C4-2B (cell line): ENCODE results near the gene MYO7B.
"Not testable (repeated sequence)": the region's sequence is repeated elsewhere in the genome, so short reads cannot be mapped to it uniquely, and the experiment has no call there.

ENCODE experiments used
- H3K27ac ChIP-seq: fragments of 450-650 bp; 2 replicates; pipeline ENCODE4 v1.5.1; 2017
- CTCF ChIP-seq: fragments of 450-650 bp; conservative IDR thresholded peaks from 2 replicates; pipeline ENCODE4 v1.5.1; 2017; ENCODE audit warnings: mild to moderate bottlenecking
- ZFX ChIP-seq: fragments of 450-650 bp; IDR thresholded peaks from 2 replicates; pipeline ENCODE4 v1.6.1; 2017

MYO7B gene

GRCh38 chr2:127565261-127566138 lies 30.0 kb downstream of the MYO7B start:
- no peak overlapping the region for H3K27ac ChIP-seq
- TF ChIP-seq ZFX (no peak), CTCF (no peak)

GRCh38 chr2:127566139-127566417 lies 30.6 kb downstream of the MYO7B start:
- no peak overlapping the region for H3K27ac ChIP-seq
- TF ChIP-seq ZFX (no peak), CTCF (no peak)

- TF ChIP-seq CTCF = no peak
- no peak for TF ChIP-seq ZFX
- H3K27ac ChIP-seq = no peak overlapping the region
Measured at GRCh38 chr2:127566576-127566975, 31.1 kb downstream of the MYO7B start.

DNA sequence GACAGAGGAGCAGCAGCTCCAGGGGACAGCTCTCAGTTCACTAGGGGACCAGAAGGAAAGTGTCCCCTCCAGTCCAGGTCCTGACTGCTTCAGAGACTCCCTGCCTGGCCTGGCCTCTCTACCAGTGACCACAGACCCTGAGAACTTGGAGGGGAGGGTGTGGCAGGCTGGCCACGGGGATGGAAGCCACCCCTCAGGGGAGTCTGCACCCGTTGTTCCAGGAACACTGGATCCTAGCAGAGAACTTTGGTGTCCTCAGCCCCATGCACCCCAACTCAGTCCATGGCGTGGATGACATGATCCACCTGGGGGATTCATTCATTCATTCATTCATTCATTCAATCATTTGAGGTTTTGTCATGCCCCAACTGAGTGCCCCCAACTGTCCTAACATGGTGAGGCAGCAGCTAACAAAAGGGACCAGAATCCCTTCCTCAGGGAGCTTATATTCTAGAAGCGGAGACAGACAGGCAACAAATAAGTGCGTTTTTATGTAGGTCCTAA lies 31.9 kb downstream of the MYO7B start:
- no peak overlapping the region for H3K27ac ChIP-seq
- TF ChIP-seq CTCF (no peak), ZFX (no peak)

- TF ChIP-seq CTCF (no peak), ZFX (no peak)
- no peak overlapping the region for H3K27ac ChIP-seq
Measured at GRCh38 chr2:127568128-127568527, 32.6 kb downstream of the MYO7B start.

DNA sequence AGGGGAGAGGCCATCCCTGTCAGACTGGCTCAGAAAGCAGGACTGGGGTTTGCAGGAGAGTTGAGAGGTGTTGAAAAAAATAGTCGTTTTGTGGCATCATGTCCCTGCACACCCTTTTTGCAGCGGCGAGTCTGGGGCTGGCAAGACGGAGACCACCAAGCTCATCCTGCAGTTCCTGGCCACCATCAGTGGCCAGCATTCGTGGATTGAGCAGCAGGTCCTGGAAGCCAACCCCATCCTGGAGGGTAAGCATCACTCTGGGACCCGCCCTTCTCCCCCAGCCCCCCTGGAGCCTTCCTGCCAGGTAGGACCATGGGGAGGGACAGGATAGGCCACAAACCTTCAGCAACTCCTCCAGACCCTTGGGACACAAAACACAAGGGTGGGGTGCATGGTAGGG lies 34.2 kb downstream of the MYO7B start:
- no peak overlapping the region for H3K27ac ChIP-seq
- TF ChIP-seq CTCF = no peak
- TF ChIP-seq ZFX = no peak

- no peak overlapping the region for H3K27ac ChIP-seq
- no peak for TF ChIP-seq CTCF
- no peak for TF ChIP-seq ZFX
Measured at GRCh38 chr2:127570282-127571250, 35.1 kb downstream of the MYO7B start.

DNA sequence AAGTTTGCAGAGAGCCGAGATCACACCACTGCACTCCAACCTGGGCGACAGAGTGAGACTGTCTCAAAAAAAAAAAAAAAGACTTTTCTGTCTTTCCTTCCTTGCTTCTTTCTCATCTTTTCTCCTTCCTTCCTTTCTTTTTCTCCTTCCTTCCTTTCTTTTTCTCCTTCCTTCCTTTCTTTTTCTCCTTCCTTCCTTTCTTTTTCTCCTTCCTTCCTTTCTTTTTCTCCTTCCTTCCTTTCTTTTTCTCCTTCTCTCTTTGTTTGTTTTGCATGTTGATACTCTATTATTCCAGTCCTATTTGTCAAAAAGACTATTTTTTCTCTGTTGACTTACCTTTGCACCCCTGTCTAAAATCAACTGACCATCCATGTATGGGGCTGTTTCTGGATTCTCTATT lies 36.9 kb downstream of the MYO7B start:
- H3K27ac ChIP-seq = not testable (repeated sequence)
